DOHH2 (cell line): ENCODE data around the gene DNASE1L1.

ENCODE experiments used
- H3F3A ChIP-seq: fragments of 200-600 bp; sonication (generic), shearing (Covaris generic); 2 replicates; pipeline ENCODE4 v1.6.0; 2016; ENCODE audit warnings: antibody characterized with exemption, mild to moderate bottlenecking; ENCODE audit not compliant: control insufficient read depth, insufficient read depth
- H3K27ac ChIP-seq: fragments of 200-600 bp; sonication (generic); 2 replicates; pipeline ENCODE4 v1.5.1; 2014; ENCODE audit warnings: low read depth, mild to moderate bottlenecking, low read length, moderate library complexity
- H3K27me3 ChIP-seq: fragments of 200-600 bp; sonication (generic); 2 replicates; pipeline ENCODE4 v1.6.1; 2014; ENCODE audit warnings: mild to moderate bottlenecking, low read length, mixed read lengths; ENCODE audit not compliant: control insufficient read depth
- H3K36me3 ChIP-seq: fragments of 200-600 bp; sonication (generic); 2 replicates; pipeline ENCODE4 v1.6.1; 2014; ENCODE audit warnings: mild to moderate bottlenecking, low read length, moderate library complexity, mixed read lengths; ENCODE audit not compliant: control insufficient read depth
- H3K4me1 ChIP-seq: fragments of 200-600 bp; sonication (generic); 2 replicates; pipeline ENCODE4 v1.6.1; 2014; ENCODE audit warnings: mild to moderate bottlenecking, low read length, mixed read lengths; ENCODE audit not compliant: control insufficient read depth
- H3K4me2 ChIP-seq: fragments of 200-600 bp; sonication (generic); 2 replicates; pipeline ENCODE4 v1.6.0; 2014; ENCODE audit warnings: mild to moderate bottlenecking, low read length, moderate library complexity
- H3K4me3 ChIP-seq: fragments of 200-600 bp; sonication (generic); 2 replicates; pipeline ENCODE4 v1.5.1; 2014; ENCODE audit warnings: mild to moderate bottlenecking, low read length, mixed read lengths
- H3K79me2 ChIP-seq: fragments of 200-600 bp; sonication (generic); 2 replicates; pipeline ENCODE4 v1.6.1; 2014; ENCODE audit warnings: mild to moderate bottlenecking, low read length, mixed read lengths; ENCODE audit not compliant: control insufficient read depth
- H3K9me2 ChIP-seq: fragments of 200-600 bp; sonication (generic); replicated peaks from 2 replicates; pipeline ENCODE4 v1.6.1; 2014; ENCODE audit warnings: mild to moderate bottlenecking, low read length, mixed read lengths; ENCODE audit not compliant: control insufficient read depth
- H3K9me3 ChIP-seq: fragments of 200-600 bp; sonication (generic); 2 replicates; pipeline ENCODE4 v1.6.1; 2014; ENCODE audit warnings: antibody characterized with exemption, low read length, mixed read lengths; ENCODE audit not compliant: control insufficient read depth, insufficient read depth
- H4K20me1 ChIP-seq: fragments of 200-600 bp; sonication (generic); 2 replicates; pipeline ENCODE4 v1.6.0; 2014; ENCODE audit warnings: low read depth, mild to moderate bottlenecking, antibody characterized with exemption, low read length, moderate library complexity; ENCODE audit not compliant: control insufficient read depth, insufficient read depth
- CTCF ChIP-seq: fragments of 200-600 bp; sonication (generic); IDR thresholded peaks from one replicate; pipeline ENCODE4 v1.5.1; 2014; ENCODE audit warnings: antibody characterized with exemption, mild to moderate bottlenecking, low read depth, low read length; ENCODE audit not compliant: poor library complexity, severe bottlenecking
- EZH2phosphoT487 ChIP-seq: fragments of 200-600 bp; sonication (generic); IDR thresholded peaks from 2 replicates; pipeline ENCODE4 v1.6.1; 2017; ENCODE audit warnings: borderline replicate concordance, mild to moderate bottlenecking, antibody characterized with exemption, low read length, moderate library complexity, mixed read lengths

The DNASE1L1 gene

GRCh38 chrX:154435171-154435733 lies 26.2 kb upstream of the DNASE1L1 start:
- no peaks in the 10 kb centered on the region for H4K20me1 ChIP-seq
- H3K9me3 ChIP-seq: no peaks in the 10 kb centered on the region
- H3K4me2 ChIP-seq: no peak overlapping the region
- H3F3A ChIP-seq: no peaks in the 10 kb centered on the region
- H3K4me3 ChIP-seq: no peak overlapping the region
- H3K79me2 ChIP-seq: peaks cover 28% of the 10 kb centered on the region
- no peaks in the 10 kb centered on the region for H3K27me3 ChIP-seq
- H3K4me1 ChIP-seq: peaks cover 12% of the 10 kb centered on the region
- TF ChIP-seq EZH2phosphoT487: no peak
- no peak for TF ChIP-seq CTCF
- no peaks in the 10 kb centered on the region for H3K9me2 ChIP-seq
- no peak overlapping the region for H3K27ac ChIP-seq
- peaks cover 10% of the 10 kb centered on the region for H3K36me3 ChIP-seq

GRCh38 chrX:154434394-154435168 lies 25.5 kb upstream of the DNASE1L1 start:
- H4K20me1 ChIP-seq: no peaks in the 10 kb centered on the region
- H3K4me2 ChIP-seq: no peak overlapping the region
- no peak overlapping the region for H3K4me3 ChIP-seq
- TF ChIP-seq CTCF (no peak), EZH2phosphoT487 (no peak)
- H3F3A ChIP-seq: no peaks in the 10 kb centered on the region
- peaks cover 32% of the 10 kb centered on the region for H3K79me2 ChIP-seq
- no peaks in the 10 kb centered on the region for H3K9me2 ChIP-seq
- no peaks in the 10 kb centered on the region for H3K9me3 ChIP-seq
- H3K27me3 ChIP-seq: no peaks in the 10 kb centered on the region
- H3K36me3 ChIP-seq: peaks cover 4% of the 10 kb centered on the region; the same call in 1 of the 2 replicates
- no peak overlapping the region for H3K27ac ChIP-seq
- peaks cover 15% of the 10 kb centered on the region for H3K4me1 ChIP-seq

GRCh38 chrX:154433605-154434004 lies 24.6 kb upstream of the DNASE1L1 start:
- Histone ChIP-seq H3K9me3 (no peaks in the 10 kb centered on the region), H3F3A (no peaks in the 10 kb centered on the region), H3K79me2 (peaks cover 36% of the 10 kb centered on the region), H3K36me3 (no peaks in the 10 kb centered on the region; the same call in 1 of the 2 replicates), H3K4me2 (no peak overlapping the region), H3K9me2 (no peaks in the 10 kb centered on the region), H3K4me3 (no peak overlapping the region), H3K4me1 (peaks cover 20% of the 10 kb centered on the region), H3K27ac (no peak overlapping the region), H3K27me3 (no peaks in the 10 kb centered on the region), H4K20me1 (no peaks in the 10 kb centered on the region)
- TF ChIP-seq CTCF (no peak), EZH2phosphoT487 (no peak)
